Stimulated activated naive CD4-positive, alpha-beta T cell treated with Interleukin-2 at 50 U/mL for 16 hours (primary cell): ENCODE data around the gene KRAS.

Experiments used
- DNase-seq: peaks from one replicate; lab custom pipeline; 2025; lab: John Stamatoyannopoulos, UW

KRAS gene

GRCh38 chr12:25256005-25256404 lies 5.3 kb upstream of the KRAS start:
- no peak for DNase-seq

DNA sequence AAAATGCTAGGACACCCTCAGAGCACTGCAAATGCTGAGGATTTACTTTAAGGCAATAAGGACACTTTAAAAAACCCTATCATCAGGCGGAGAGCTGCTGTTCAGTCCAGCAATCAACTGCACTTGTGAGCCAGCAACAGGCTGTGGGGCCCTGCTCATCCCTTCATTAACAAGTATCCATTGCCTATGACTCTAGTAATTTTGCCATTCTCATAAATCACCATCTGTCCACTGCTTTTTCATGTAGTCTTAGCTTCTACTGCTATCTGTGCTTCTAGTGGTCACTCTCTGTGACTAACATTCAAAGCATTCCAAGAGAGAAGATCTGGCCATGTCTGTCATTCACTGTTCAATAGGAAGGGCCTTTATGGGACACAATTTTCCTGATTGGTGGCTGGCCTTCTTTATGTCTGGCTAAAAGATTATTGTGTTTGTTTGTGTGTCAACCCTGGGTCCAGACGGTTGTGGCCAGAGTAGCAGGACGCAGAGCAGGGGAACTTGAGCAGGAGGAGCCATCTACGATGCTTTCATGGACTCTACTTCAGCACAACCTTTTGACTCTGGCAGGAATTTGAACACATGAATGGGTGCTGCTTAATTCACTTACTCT lies 3.6 kb upstream of the KRAS start:
- no peak for DNase-seq

DNA sequence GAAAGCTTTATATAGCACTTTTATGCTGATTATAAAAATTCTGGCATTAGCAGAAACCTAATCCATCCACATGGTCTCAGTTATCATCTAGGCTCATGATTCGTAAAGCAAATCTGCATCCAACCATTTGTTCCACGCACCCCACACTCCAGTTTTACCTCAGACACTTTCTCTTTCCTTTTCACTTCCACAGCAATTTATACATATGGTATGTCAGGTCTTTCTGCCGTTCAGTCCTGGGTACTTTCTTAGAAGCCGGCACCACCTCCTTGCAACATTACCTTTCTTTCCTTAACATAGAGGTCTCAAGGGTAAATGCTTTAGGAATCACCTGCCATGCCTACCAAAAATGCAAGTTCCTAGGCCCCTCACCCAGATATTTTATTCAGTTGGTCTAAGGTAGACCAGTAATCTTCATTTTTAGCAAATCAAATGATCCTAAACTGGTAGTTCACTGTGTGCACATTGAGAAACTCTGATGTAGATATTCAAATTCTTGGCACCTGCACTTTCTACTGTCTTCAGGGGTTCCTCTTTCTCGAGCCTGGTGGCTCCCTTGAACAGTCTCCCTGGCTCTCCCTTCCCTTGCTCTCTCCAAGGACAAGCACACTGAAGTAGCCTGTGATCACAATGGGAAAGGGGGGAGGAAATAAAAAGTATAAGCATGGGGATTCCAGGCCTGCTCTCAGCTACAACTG lies 2.8 kb upstream of the KRAS start:
- DNase-seq, result no peak

DNA sequence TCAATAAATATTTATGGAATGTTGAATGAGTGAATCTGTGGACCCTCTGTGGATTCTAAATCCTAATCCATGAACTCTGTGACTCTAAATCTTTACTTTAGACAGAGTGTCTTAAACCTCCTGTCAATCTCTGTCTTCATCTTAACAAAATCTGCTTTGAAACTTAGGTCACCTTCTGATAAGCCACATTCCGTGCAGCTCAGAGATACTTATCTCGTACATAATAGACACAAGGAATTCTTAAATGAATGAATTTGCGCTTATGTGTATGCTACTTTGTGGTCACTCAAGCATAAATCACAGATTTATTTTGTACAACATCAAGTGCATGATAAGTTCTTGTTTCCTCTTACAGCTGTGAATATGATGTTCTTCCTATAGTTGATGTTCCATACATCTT lies 2.2 kb upstream of the KRAS start:
- DNase-seq, result no peak

DNA sequence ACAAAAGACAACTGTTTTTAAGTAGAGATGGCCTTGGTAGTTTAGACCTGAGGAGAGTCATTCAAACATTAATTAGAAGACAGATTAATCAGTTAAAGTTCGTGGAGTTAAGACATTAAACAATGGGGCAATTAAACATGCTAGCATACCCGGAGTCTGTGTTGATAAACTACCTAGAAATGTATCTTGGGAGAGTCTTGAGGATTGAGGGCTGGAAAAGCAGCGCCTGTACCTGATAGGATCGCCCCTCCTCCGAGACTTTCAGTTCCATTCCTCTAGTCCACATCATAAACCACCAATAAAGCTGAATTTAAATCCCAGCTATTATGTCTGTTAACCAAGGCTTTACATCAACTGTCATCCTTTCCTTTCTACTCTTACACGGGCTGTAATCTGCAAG lies 1.0 kb upstream of the KRAS start:
- DNase-seq, result no peak

GRCh38 chr12:25249931-25250738 lies 594 bp downstream of the KRAS start:
- DNase-seq, result peak; percentile 34

- no peak for DNase-seq
These were observed 2.0 kb downstream of the KRAS start for GRCh38 chr12:25248732-25249131.

DNA sequence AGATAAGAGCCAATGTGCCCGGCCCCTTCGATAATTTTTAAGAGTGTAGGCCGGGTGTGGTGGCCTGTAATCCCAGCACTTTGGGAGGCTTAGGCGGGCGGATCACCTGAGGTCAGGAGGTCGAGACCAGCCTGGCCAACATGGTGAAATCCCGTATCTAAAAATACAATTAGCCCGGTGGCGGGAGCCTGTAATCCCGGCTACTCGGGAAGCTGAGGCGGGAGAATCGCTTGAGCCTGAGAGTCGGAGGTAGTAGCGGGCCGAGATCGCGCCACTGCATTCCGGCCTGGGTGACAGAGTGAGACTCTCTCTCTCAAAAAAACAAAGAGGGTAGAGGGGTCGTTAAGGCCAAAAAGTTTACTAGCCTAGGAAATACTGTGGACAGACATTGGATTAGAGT lies 2.6 kb downstream of the KRAS start:
- no peak for DNase-seq

- no peak for DNase-seq
These were observed 5.2 kb downstream of the KRAS start for GRCh38 chr12:25245491-25245890.

GRCh38 chr12:25243680-25243990 lies 7.1 kb downstream of the KRAS start:
- no peak for DNase-seq

DNA sequence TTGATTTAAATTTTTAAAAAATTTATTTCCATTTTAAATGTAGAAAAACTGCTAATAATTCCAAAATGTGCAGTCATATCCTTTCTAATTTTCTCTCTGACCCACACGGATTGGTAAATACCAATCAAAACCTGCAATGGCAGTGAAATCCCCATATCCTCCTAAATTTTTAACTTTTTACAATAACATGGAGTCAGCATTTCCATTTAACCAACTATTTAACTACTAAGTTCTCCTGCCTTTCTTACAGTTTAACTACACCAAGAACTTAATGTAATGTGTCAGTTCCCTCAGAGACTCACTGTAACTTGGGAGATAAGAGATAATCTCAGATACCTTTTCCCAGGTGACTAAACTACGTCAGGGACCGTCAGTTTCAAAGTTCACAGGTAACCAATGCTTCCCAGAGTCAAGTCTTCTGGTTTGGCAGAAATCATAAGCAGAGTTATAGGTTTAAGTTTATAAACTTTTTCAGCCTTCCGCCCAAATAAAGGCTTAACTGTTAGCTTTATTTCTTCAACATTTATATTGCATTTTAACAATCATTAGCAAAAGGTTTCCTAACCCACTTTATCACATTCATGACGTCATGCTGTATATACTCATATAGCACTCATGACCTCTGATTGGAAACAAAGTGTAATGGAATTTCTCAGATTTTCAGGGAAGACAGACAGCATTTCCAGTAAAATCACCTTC lies 7.6 kb downstream of the KRAS start:
- DNase-seq, result no peak

- DNase-seq, result no peak
These were observed 9.3 kb downstream of the KRAS start for GRCh38 chr12:25241167-25242020.

- DNase-seq, result no peak
These were observed 14.1 kb downstream of the KRAS start for GRCh38 chr12:25236626-25237025.

DNA sequence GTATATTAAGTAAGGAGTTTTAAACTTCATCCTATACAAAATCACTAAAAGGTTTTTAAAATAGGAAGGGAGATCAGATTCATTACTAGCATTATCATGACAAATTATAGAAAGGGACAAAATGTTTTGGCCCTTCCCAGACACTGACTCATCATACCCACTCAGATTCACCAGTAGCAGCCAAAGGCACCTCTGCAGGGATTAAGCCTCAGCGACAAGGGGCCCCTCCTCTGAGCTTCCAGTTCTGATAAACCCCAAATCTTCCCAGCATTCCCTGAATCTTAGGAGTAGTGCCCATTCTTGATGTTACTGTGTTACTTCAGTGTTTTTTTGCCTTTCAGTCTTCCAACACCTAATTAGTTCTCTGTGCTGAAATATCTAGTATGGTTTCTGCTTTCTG lies 14.5 kb downstream of the KRAS start:
- DNase-seq, result no peak

DNA sequence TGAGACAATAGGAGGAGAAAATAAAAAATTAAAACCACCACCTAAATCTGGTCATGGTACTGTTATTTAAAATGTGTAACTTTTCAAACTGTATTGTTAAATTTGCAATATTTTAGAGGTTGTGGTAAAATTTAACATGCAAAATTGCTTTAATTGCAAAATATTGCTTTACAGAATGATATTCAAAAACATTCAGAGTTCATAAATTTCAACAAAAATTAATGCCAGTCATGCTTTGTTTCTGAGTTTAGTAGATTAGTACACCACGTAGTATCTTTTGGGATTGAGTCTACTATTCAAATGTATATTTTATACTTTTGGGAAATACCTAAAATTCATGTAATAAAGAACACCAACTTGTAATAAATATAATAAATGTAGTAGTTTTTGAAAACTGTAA lies 37.4 kb downstream of the KRAS start:
- no peak for DNase-seq

GRCh38 chr12:25208554-25208953 lies 42.2 kb downstream of the KRAS start:
- DNase-seq, result no peak

DNA sequence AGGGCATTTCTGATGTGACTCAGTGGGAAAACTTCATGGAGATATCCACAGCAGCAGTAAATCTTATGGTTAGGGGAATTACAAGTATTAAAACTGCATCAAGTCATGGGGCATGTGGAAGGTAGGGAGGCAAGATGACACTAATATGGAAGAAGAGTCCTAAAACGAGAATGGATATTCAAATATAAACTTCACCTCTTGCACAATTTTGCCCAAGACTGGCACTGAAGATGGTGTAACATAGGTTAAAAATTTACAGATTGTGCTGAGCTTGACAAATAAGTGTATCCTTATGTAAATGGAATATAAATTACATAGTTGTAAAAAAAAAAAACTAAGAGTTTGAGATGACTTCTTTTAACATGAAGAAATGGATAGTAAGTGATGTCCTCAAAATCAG lies 42.9 kb downstream of the KRAS start:
- DNase-seq, result no peak

- DNase-seq, result no peak
These were observed 43.3 kb downstream of the KRAS start for GRCh38 chr12:25207411-25207810.

- no peak for DNase-seq
These were observed 48.6 kb downstream of the KRAS start for GRCh38 chr12:25202137-25202536.

DNA sequence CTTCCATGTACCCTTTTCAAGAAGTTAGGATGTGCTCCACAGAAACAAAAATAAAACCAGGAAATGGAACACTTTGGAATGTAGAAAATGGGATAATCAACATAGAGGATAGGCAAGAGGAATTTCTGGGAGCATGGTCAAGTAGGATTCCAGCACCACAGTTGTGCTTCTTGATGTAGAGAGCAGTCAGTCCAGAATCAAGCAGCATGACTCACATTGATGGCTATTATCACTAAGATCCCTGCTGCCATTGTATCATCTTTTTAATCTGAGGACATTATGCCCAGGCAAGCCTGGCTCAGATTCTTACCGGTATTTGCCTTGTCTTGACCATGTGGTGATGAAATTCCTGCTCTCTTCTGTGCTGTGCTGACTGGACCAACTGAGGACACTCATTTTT lies 50.0 kb downstream of the KRAS start:
- DNase-seq, result no peak

GRCh38 chr12:25197608-25198007 lies 53.1 kb downstream of the KRAS start:
- no peak for DNase-seq
